Kidney epithelial cell (primary cell): Measurements from ENCODE around the gene CPA4. TPM values are rescaled to one million over a fixed set of nuclear protein-coding genes. Genes with fewer than 3 reads are reported as not detected.

Experiments
- DNase-seq: peaks from one replicate; pipeline ENCODE4 v3.0.0-alpha.2; 2010; ENCODE audit warnings: low read depth
- H3K27me3 ChIP-seq: 2 replicates; pipeline ENCODE4 v1.6.0; 2011; ENCODE audit warnings: low read length; ENCODE audit not compliant: control insufficient read depth, insufficient read depth
- H3K36me3 ChIP-seq: 2 replicates; pipeline ENCODE4 v1.5.1; 2011; ENCODE audit warnings: low read length; ENCODE audit not compliant: control insufficient read depth, insufficient read depth
- H3K4me3 ChIP-seq: 2 replicates; pipeline ENCODE4 v1.5.1; 2011; ENCODE audit warnings: low read depth, mild to moderate bottlenecking, control low read depth, low read length
- total RNA-seq: library from RNA; depleted of rRNA; stranded (reverse); fragments of >200 nt; gene quantifications from 2 replicates; pipeline ENCODE4 v1.2.3, GENCODE V29; 2015
- TF ChIP-seq, protein P1 (sequence below): IDR thresholded peaks from 2 replicates; pipeline ENCODE4 v1.5.1; 2011; ENCODE audit warnings: mild to moderate bottlenecking, moderate library complexity, low read length, control low read depth, inconsistent platforms; ENCODE audit not compliant: insufficient read depth, poor library complexity, severe bottlenecking

The CPA4 gene
- total RNA-seq, 1 donor from 2014 or later, result 0.25 TPM

DNA sequence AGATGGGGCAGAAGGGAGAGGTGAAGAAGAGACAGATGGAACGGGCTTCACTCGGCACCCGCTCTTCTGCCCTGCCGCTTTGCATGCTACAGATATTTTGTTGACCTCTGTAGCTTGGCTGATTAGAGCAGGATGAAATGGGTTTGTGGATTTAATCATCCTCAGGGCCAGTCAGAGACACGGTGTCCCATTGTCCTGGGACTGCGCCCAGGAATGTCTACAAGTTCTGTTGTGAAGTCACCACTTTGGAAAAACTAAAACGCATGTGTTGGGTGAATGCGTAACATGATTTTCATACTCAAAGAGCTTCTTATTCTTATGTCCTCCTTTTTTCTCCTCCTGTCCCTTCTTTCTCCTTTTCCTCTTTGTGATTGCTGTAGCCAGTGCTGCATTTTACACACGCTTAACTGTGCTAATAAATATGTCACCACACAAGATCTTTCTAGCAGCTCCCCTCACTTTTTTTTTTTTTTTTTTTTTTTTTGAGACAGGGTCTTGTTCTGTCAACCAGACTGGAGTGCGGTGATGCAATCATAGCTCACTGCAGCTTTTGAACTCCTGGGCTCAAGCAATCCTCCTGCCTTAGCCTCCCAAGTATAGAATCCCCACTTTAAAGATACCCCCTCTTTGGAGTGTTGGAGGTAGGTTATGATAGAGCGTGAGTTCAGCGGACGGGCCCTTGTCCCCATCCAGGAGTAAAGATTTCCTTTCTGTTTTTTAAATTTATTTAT is 3.4 kb downstream of the CPA4 start:
- TF ChIP-seq, protein P1, sequence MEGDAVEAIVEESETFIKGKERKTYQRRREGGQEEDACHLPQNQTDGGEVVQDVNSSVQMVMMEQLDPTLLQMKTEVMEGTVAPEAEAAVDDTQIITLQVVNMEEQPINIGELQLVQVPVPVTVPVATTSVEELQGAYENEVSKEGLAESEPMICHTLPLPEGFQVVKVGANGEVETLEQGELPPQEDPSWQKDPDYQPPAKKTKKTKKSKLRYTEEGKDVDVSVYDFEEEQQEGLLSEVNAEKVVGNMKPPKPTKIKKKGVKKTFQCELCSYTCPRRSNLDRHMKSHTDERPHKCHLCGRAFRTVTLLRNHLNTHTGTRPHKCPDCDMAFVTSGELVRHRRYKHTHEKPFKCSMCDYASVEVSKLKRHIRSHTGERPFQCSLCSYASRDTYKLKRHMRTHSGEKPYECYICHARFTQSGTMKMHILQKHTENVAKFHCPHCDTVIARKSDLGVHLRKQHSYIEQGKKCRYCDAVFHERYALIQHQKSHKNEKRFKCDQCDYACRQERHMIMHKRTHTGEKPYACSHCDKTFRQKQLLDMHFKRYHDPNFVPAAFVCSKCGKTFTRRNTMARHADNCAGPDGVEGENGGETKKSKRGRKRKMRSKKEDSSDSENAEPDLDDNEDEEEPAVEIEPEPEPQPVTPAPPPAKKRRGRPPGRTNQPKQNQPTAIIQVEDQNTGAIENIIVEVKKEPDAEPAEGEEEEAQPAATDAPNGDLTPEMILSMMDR, result no peak
- Histone ChIP-seq H3K27me3 (no peaks in the 10 kb centered on the region), H3K36me3 (no peaks in the 10 kb centered on the region), H3K4me3 (no peak overlapping the region)
- DNase-seq, result no peak

DNA sequence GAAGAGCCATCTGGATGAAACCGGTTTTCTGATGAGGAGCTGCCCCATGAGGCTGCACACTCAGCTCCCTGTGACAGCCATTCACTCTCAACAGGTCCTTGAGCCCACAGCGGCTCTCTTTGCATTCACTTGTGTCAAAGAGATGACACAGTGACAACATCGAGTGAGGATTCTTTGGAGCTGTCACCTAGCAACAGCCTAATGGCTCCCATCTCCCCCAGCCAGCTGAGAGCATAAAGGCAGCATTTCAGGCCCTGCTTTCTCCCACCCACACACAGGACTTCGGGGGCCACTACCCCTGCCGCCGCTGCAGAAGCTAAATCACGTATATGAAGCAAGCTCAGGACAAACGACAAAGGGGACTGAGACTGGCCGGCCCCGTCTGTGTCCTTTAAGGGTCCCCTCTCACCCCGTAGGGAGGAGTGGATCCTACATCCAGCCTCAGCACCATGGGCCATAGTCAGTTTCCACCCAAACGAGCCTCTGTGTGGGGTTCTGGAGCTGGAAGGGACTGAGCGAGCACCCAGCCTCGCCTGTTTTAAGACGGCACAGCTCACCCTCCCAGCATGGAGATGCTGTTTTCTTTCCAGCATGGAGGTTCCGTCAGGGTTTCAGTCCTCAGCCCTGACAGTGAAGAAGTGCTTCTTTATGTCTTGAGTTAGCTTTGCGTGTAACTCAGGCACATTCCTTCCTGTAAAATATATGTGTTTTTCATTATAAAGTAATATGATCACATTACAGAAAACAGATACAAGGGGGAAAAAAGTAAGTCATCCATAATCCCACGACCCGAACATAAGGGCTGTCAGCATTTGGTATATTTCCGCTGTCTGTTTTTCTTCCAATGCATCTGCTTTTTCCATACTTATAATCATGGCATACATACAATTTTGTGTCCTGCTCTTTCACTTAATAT is 4.9 kb downstream of the CPA4 start:
- TF ChIP-seq, protein P1, result no peak
- no peak overlapping the region for H3K4me3 ChIP-seq
- no peaks in the 10 kb centered on the region for H3K36me3 ChIP-seq
- no peaks in the 10 kb centered on the region for H3K27me3 ChIP-seq
- no peak for DNase-seq

DNA sequence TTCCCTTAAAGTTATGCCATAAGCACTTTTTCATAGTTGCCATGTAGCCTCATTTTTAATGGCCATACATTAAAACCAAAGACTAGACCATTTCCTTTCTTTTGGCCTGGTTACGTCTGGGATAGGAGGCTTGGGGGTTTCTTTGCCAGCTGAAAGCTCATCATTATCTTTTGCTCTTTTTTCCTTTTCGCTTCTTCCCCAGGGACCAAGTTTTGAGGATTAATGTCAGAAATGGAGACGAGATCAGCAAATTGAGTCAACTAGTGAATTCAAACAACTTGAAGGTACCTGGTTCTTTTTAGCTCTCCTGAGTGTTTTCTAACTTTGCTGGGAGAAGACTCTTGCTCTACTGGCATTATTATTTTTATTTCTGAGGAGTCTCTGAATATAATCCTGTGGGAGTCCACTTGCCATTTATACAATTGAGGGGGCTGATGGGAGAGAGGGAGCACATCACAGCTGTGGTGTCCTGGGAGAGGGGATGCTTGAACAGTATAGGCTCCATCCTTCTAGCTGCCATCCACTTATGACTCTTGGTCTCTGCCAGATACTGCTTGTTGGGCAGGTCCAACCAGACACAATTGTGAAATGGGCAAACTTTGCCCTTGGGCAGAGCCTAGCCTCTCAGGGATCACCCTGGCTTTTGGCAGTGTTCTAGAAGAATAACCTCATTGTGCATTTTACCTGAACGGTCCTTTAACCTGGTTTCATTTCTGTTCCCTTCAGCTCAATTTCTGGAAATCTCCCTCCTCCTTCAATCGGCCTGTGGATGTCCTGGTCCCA is 5.8 kb downstream of the CPA4 start:
- Histone ChIP-seq H3K4me3 (no peak overlapping the region), H3K36me3 (no peaks in the 10 kb centered on the region), H3K27me3 (no peaks in the 10 kb centered on the region)
- DNase-seq, result no peak
- TF ChIP-seq, protein P1, result no peak

DNA sequence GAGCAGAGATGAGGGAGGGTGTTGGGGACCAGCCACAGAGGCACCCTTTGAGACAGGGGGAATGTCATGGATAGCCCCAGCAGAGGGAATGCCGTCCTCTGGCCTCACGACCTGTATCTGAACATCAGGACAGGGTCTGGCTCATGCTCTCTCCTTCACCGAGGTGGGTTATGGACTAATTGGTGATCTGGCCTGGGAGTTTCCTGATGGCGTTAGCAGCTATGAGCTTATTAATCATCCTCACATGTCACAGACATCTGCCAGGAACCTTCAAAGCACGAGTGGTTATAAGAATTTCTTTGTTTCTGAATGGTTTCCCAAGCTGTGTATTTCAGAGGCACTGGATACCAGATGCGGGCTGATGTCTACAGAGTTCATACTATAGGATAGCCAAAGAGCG is 6.9 kb downstream of the CPA4 start:
- Histone ChIP-seq H3K4me3 (no peak overlapping the region), H3K27me3 (no peaks in the 10 kb centered on the region), H3K36me3 (no peaks in the 10 kb centered on the region)
- DNase-seq, result no peak
- TF ChIP-seq, protein P1, result no peak

DNA sequence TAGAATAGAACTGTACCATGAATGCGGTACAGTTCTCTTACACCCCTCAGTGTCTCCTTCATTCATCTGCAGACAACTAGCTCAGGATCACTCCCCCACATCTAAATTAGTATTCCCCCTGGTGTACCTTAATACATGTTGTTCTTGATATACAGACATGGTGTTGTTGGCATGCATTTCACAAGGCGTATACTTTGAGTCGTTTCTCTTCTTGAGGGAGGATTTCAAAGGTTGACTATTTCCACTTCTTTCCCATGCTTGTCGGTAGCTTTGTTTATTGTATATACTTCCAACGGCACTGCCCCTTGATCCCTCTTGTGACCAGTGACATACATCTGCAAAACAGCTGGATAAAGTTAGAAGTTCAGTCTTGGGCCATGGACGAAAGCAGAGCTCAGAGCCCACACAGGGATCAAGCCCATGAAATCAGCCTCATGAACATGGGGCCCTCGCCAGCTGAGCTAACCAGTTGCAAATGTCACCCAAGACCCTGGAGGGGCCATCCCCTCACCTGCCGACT is 8.6 kb downstream of the CPA4 start:
- H3K27me3 ChIP-seq, result no peaks in the 10 kb centered on the region
- no peak for DNase-seq
- no peak overlapping the region for H3K4me3 ChIP-seq
- TF ChIP-seq, protein P1, result no peak
- H3K36me3 ChIP-seq, result no peaks in the 10 kb centered on the region
